ENCODE results near the gene TNIK. TPM values are rescaled to one million over a fixed set of nuclear protein-coding genes. Genes with fewer than 3 reads are reported as not detected.
"Not testable (repeated sequence)": the region's sequence is repeated elsewhere in the genome, so short reads cannot be mapped to it uniquely, and the experiment has no call there.

TNIK gene
- total RNA-seq, 3 donors from 2014 or later = 7.4 to 17.6 (median 10.2) TPM

- Histone ChIP-seq H3K27ac (no peak overlapping the region), H3K9me3 (no peaks in the 10 kb centered on the region), H3K4me3 (no peak overlapping the region), H3K36me3 (no peaks in the 10 kb centered on the region), H3K27me3 (no peaks in the 10 kb centered on the region), H3K4me1 (no peaks in the 10 kb centered on the region)
- TF ChIP-seq POLR2AphosphoS5 (IDR thresholded peaks at IDR 0.05) = no peak
- TF ChIP-seq CTCF (IDR thresholded peaks at IDR 0.05) = no peak
- no peak for TF ChIP-seq POLR2A (IDR thresholded peaks at IDR 0.05)
- intact Hi-C loops (cut with DNase I; ENCODE audit: low total_unique reads) = no loop called here
- DNase-seq (ENCODE audit: low spot score in 2 of 2) = no peak
Observed at GRCh38 chr3:171430530-171430929, 29.7 kb downstream of the TNIK start.

DNA sequence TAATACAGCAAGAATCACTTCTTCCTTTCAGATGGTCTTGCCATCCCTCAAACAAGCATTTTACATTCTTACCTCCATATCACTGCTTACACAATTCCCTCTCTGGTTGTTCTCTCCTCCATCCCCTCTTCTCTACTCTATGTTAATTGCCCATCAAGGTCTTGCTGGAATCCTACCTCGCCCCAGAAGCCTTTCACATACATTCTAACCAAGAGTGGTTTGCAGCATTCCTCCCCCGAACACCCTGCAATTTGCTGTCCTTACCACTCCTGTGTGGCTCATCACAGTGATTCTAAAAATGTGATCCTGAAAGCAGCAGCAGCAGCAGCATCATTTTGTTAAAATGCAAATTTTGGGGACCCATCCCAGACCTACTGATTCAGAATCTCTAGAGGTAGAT, 30.6 kb downstream of the TNIK start:
- H3K27ac ChIP-seq = no peak overlapping the region
- intact Hi-C loops (cut with DNase I; ENCODE audit: low total_unique reads) = no loop called here
- H3K4me1 ChIP-seq = no peaks in the 10 kb centered on the region
- no peaks in the 10 kb centered on the region for H3K36me3 ChIP-seq
- no peak for TF ChIP-seq POLR2A (IDR thresholded peaks at IDR 0.05)
- TF ChIP-seq CTCF (IDR thresholded peaks at IDR 0.05) = no peak
- no peak for TF ChIP-seq POLR2AphosphoS5 (IDR thresholded peaks at IDR 0.05)
- no peak for DNase-seq (ENCODE audit: low spot score in 2 of 2)
- H3K9me3 ChIP-seq = no peaks in the 10 kb centered on the region
- no peaks in the 10 kb centered on the region for H3K27me3 ChIP-seq
- no peak overlapping the region for H3K4me3 ChIP-seq

- no peak for DNase-seq (ENCODE audit: low spot score in 2 of 2)
- Histone ChIP-seq H3K4me3 (no peak overlapping the region), H3K36me3 (no peaks in the 10 kb centered on the region), H3K27me3 (no peaks in the 10 kb centered on the region), H3K9me3 (no peaks in the 10 kb centered on the region), H3K4me1 (no peaks in the 10 kb centered on the region), H3K27ac (no peak overlapping the region)
- no peak for TF ChIP-seq POLR2AphosphoS5 (IDR thresholded peaks at IDR 0.05)
- no peak for TF ChIP-seq CTCF (IDR thresholded peaks at IDR 0.05)
- no peak for TF ChIP-seq POLR2A (IDR thresholded peaks at IDR 0.05)
- intact Hi-C loops (cut with DNase I; ENCODE audit: low total_unique reads) = no loop called here
Observed at GRCh38 chr3:171428892-171429291, 31.3 kb downstream of the TNIK start.

DNA sequence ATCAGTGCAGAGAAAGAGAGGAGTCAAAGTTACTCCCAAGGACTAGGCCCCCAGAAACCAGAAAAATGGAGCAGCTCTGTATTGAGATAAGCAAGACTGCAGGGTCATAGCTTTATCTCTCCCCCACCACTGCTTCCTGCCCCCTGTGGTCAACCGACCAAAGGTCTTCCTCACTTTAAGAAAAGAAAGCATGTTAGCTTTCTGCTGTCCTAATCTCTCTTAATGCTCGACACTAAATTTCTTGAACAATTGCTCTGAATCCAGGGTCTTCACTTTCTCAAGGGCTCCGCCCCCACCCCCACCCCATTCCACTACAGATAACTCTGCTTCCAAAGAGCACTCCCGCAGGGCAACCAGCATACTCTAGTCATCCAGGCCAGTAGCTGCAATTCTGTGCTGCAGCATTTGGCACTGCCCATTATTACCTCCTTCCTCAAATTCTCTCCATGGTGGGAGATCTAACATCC, 31.9 kb downstream of the TNIK start:
- DNase-seq (ENCODE audit: low spot score in 2 of 2) = no peak
- no peak for TF ChIP-seq POLR2AphosphoS5 (IDR thresholded peaks at IDR 0.05)
- no peak for TF ChIP-seq POLR2A (IDR thresholded peaks at IDR 0.05)
- TF ChIP-seq CTCF (IDR thresholded peaks at IDR 0.05) = no peak
- Histone ChIP-seq H3K27ac (no peak overlapping the region), H3K36me3 (no peaks in the 10 kb centered on the region), H3K27me3 (no peaks in the 10 kb centered on the region), H3K4me1 (no peaks in the 10 kb centered on the region), H3K4me3 (no peak overlapping the region), H3K9me3 (no peaks in the 10 kb centered on the region)
- intact Hi-C loops (cut with DNase I; ENCODE audit: low total_unique reads) = no loop called here

GRCh38 chr3:171427771-171428320, 32.4 kb downstream of the TNIK start:
- Histone ChIP-seq H3K9me3 (no peaks in the 10 kb centered on the region), H3K27ac (no peak overlapping the region)
- DNase-seq (ENCODE audit: low spot score in 2 of 2) = no peak

GRCh38 chr3:171424063-171424462, 36.1 kb downstream of the TNIK start:
- H3K4me3 ChIP-seq; H3K27me3 ChIP-seq; DNase-seq (ENCODE audit: low spot score in 2 of 2); H3K36me3 ChIP-seq; H3K4me1 ChIP-seq; intact Hi-C loops (cut with DNase I; ENCODE audit: low total_unique reads); H3K27ac ChIP-seq; H3K9me3 ChIP-seq: not testable (repeated sequence)

More at GRCh38 chr3:171427771-171428320, 32.4 kb downstream of the TNIK start:
- TF ChIP-seq CTCF (IDR thresholded peaks at IDR 0.05) (no peak), POLR2AphosphoS5 (IDR thresholded peaks at IDR 0.05) (no peak), POLR2A (IDR thresholded peaks at IDR 0.05) (no peak)
- no peaks in the 10 kb centered on the region for H3K36me3 ChIP-seq
- no peaks in the 10 kb centered on the region for H3K27me3 ChIP-seq
- intact Hi-C loops (cut with DNase I; ENCODE audit: low total_unique reads) = no loop called here
- H3K4me3 ChIP-seq = no peak overlapping the region
- H3K4me1 ChIP-seq = no peaks in the 10 kb centered on the region

DNA sequence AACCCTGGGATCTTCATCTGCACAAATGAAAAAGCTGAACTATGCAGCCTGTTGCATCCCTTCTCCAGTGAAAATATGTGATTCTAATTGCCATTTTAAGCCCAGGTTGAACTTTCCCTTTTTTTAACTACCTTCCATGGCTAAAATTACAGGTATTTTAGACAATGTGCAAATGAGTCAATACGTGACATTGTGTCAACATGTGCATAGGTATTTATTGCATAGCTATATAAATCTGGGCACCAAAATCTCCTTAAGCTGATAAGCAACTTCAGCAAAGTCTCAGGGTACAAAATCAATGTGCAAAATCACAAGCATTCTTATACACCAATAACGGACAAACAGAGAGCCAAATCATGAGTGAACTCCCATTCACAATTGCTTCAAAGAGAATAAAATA, 37.4 kb downstream of the TNIK start:
- DNase-seq (ENCODE audit: low spot score in 2 of 2); H3K27me3 ChIP-seq; H3K9me3 ChIP-seq; H3K27ac ChIP-seq; H3K4me3 ChIP-seq; H3K4me1 ChIP-seq; H3K36me3 ChIP-seq; intact Hi-C loops (cut with DNase I; ENCODE audit: low total_unique reads): not testable (repeated sequence)

All from breast epithelium (tissue), 4 donors.